Neural progenitor cell (in vitro differentiated cells): ENCODE data around the gene BORCS8. TPM values are rescaled to one million over a fixed set of nuclear protein-coding genes. Genes with fewer than 3 reads are reported as not detected.

ENCODE experiments used
- DNase-seq: peaks from one replicate; pipeline ENCODE4 v3.0.0-alpha.2; 2016; ENCODE audit warnings: low spot score
- H2AFZ ChIP-seq: fragments of 200-600 bp; sonication (generic); replicated peaks from 2 replicates; pipeline ENCODE4 v1.6.1; 2016; ENCODE audit warnings: antibody characterized with exemption
- H3F3A ChIP-seq: fragments of 200-600 bp; sonication (generic); 2 replicates; pipeline ENCODE4 v1.6.1; 2016; ENCODE audit warnings: antibody characterized with exemption, low read depth
- H3K27ac ChIP-seq: fragments of 200-600 bp; sonication (generic); 2 replicates; pipeline ENCODE4 v1.5.1; 2016; ENCODE audit warnings: mild to moderate bottlenecking
- H3K27me3 ChIP-seq: fragments of 200-600 bp; sonication (generic); 2 replicates; pipeline ENCODE4 v1.6.1; 2016; ENCODE audit warnings: mild to moderate bottlenecking, moderate library complexity
- H3K36me3 ChIP-seq: fragments of 200-600 bp; sonication (generic); 2 replicates; pipeline ENCODE4 v1.5.1; 2016
- H3K4me1 ChIP-seq: fragments of 200-600 bp; sonication (generic); 2 replicates; pipeline ENCODE4 v1.6.1; 2016; ENCODE audit warnings: mixed run types
- H3K4me2 ChIP-seq: fragments of 200-600 bp; sonication (generic); 2 replicates; pipeline ENCODE4 v1.6.1; 2016
- H3K4me3 ChIP-seq: fragments of 200-600 bp; sonication (generic); 2 replicates; pipeline ENCODE4 v1.5.1; 2016
- H3K79me2 ChIP-seq: fragments of 200-600 bp; sonication (generic); 2 replicates; pipeline ENCODE4 v1.6.1; 2016; ENCODE audit warnings: low read depth
- H3K9ac ChIP-seq: fragments of 200-600 bp; sonication (generic); 2 replicates; pipeline ENCODE4 v1.6.1; 2016
- H3K9me3 ChIP-seq: fragments of 200-600 bp; sonication (generic); 2 replicates; pipeline ENCODE4 v1.5.1; 2016; ENCODE audit warnings: low read depth
- H4K20me1 ChIP-seq: fragments of 200-600 bp; sonication (generic); 2 replicates; pipeline ENCODE4 v1.6.1; 2016; ENCODE audit warnings: low read depth
- H3K27ac Mint-ChIP-seq: 3 replicates; pipeline ENCODE4 v1.8.0; 2021; ENCODE audit warnings: mixed read lengths
- H3K27me3 Mint-ChIP-seq: 2 replicates; pipeline ENCODE4 v1.8.0; 2022; ENCODE audit warnings: low read depth, mild to moderate bottlenecking, inconsistent platforms, moderate library complexity, mixed read lengths; ENCODE audit not compliant: insufficient read depth
- H3K36me3 Mint-ChIP-seq: 3 replicates; pipeline ENCODE4 v1.8.0; 2021; ENCODE audit warnings: mixed read lengths
- H3K4me1 Mint-ChIP-seq: 3 replicates; pipeline ENCODE4 v1.8.0; 2021; ENCODE audit warnings: mixed read lengths
- H3K4me3 Mint-ChIP-seq: 3 replicates; pipeline ENCODE4 v1.8.0; 2021; ENCODE audit warnings: mild to moderate bottlenecking, moderate library complexity, mixed read lengths
- H3K9me3 Mint-ChIP-seq: 3 replicates; pipeline ENCODE4 v1.8.0; 2020; ENCODE audit warnings: mixed read lengths
- CTCF ChIP-seq: fragments of 200-600 bp; sonication (generic); IDR thresholded peaks from 2 replicates; pipeline ENCODE4 v1.5.1; 2017; ENCODE audit warnings: antibody characterized with exemption, mild to moderate bottlenecking
- EZH2 ChIP-seq: fragments of 200-600 bp; sonication (generic); IDR thresholded peaks from 2 replicates; pipeline ENCODE4 v1.6.1; 2017; ENCODE audit warnings: antibody characterized with exemption, mild to moderate bottlenecking, moderate library complexity
- EZH2phosphoT487 ChIP-seq: fragments of 200-600 bp; sonication (generic); IDR thresholded peaks from 2 replicates; pipeline ENCODE4 v1.6.1; 2017; ENCODE audit warnings: antibody characterized with exemption
- total RNA-seq: library from RNA; depleted of rRNA; stranded (reverse); fragments of >200 nt; gene quantifications from 2 replicates; pipeline ENCODE4 v1.2.3, GENCODE V29; 2015; ENCODE audit warnings: low replicate concordance

BORCS8 gene
- 6.3 and 15.1 TPM in 2 replicates for total RNA-seq

- Mint-ChIP-seq H3K36me3 (peaks cover 2% of the 10 kb centered on the region), H3K27ac (peak within 1 kb of the TSS; percentile 99), H3K4me3 (peak within 1 kb of the TSS; percentile 95), H3K27me3 (peaks cover 5% of the 10 kb centered on the region), H3K9me3 (no peaks in the 10 kb centered on the region), H3K4me1 (peaks cover 9% of the 10 kb centered on the region)
- Histone ChIP-seq H3K27me3 (no peaks in the 10 kb centered on the region), H3K4me1 (peaks cover 8% of the 10 kb centered on the region), H3K36me3 (no peaks in the 10 kb centered on the region), H3K79me2 (peaks cover 35% of the 10 kb centered on the region), H3K9me3 (no peaks in the 10 kb centered on the region), H3K4me2 (peak within 1 kb of the TSS; percentile 90), H3K9ac (peak within 1 kb of the TSS; percentile 84), H4K20me1 (peaks cover 10% of the 10 kb centered on the region), H2AFZ (peak within 1 kb of the TSS; percentile 97), H3K4me3 (peak within 1 kb of the TSS; percentile 83), H3F3A (peaks cover 24% of the 10 kb centered on the region), H3K27ac (peak within 1 kb of the TSS; percentile 95)
- no peak for TF ChIP-seq EZH2
- TF ChIP-seq CTCF: no peak
- TF ChIP-seq EZH2phosphoT487: no peak
- peak; percentile 100 for DNase-seq
These were observed at the start of gene BORCS8, which contains the start of gene RFXANK for GRCh38 chr19:19192078-19192882. BORCS8 (minus strand) TSS chr19:19192152; CDS start chr19:19192117, 35 bp downstream. RFXANK (plus strand) TSS chr19:19192258; CDS start chr19:19193947, 1,689 bp downstream.

DNA sequence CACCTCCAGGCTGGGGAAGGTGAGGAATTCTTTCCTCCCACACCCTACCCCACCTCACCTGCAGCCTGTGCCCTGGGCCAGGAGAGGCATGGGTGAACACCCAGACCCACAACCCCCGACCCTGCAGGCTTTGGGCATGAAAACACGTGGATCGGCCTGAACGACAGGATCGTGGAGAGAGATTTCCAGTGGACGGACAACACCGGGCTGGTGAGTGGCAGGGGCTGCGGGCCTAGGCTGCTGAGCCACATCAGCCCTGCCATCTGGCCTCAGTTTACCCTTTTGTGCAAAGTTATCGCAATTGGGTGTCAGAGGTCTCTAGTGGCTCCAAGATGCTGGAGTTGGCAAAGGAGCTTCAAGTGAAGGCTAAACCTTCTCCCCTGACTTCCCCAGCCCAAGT, 48.5 kb upstream of the BORCS8 start:
- peaks cover 3% of the 10 kb centered on the region for H3K36me3 Mint-ChIP-seq
- Histone ChIP-seq H2AFZ (no peak overlapping the region), H3K27ac (no peak overlapping the region)

GRCh38 chr19:19239675-19240074, 47.7 kb upstream of the BORCS8 start:
- H3K9me3 ChIP-seq: no peaks in the 10 kb centered on the region
- no peak overlapping the region for H3K27ac ChIP-seq
- no peaks in the 10 kb centered on the region for H3K36me3 ChIP-seq
- no peak overlapping the region for H2AFZ ChIP-seq
- peaks cover 9% of the 10 kb centered on the region for H3K9me3 Mint-ChIP-seq
- H4K20me1 ChIP-seq: no peaks in the 10 kb centered on the region
- no peak overlapping the region for H3K27ac Mint-ChIP-seq
- no peak overlapping the region for H3K9ac ChIP-seq
- H3K4me3 Mint-ChIP-seq: no peak overlapping the region
- H3K4me2 ChIP-seq: no peak overlapping the region
- DNase-seq: no peak
- no peaks in the 10 kb centered on the region for H3K27me3 ChIP-seq
- no peaks in the 10 kb centered on the region for H3F3A ChIP-seq
- peaks cover 3% of the 10 kb centered on the region for H3K36me3 Mint-ChIP-seq
- H3K4me3 ChIP-seq: no peak overlapping the region
- no peaks in the 10 kb centered on the region for H3K4me1 Mint-ChIP-seq
- peaks cover 6% of the 10 kb centered on the region for H3K27me3 Mint-ChIP-seq
- H3K4me1 ChIP-seq: no peaks in the 10 kb centered on the region
- TF ChIP-seq CTCF: no peak
- TF ChIP-seq EZH2phosphoT487: no peak
- TF ChIP-seq EZH2: no peak
- H3K79me2 ChIP-seq: no peaks in the 10 kb centered on the region

More for the DNA sequence above, 48.5 kb upstream of the BORCS8 start:
- H3K9me3 ChIP-seq: no peaks in the 10 kb centered on the region
- no peak overlapping the region for H3K4me3 ChIP-seq
- no peaks in the 10 kb centered on the region for H3F3A ChIP-seq
- H4K20me1 ChIP-seq: no peaks in the 10 kb centered on the region
- H3K27me3 ChIP-seq: no peaks in the 10 kb centered on the region
- Mint-ChIP-seq H3K4me3 (no peak overlapping the region), H3K27me3 (peaks cover 6% of the 10 kb centered on the region), H3K4me1 (no peaks in the 10 kb centered on the region), H3K9me3 (peaks cover 9% of the 10 kb centered on the region), H3K27ac (peak overlapping the region; percentile 63)
- H3K36me3 ChIP-seq: no peaks in the 10 kb centered on the region
- no peak for DNase-seq
- H3K79me2 ChIP-seq: no peaks in the 10 kb centered on the region
- TF ChIP-seq EZH2phosphoT487 (no peak), EZH2 (no peak), CTCF (no peak)
- no peak overlapping the region for H3K9ac ChIP-seq
- H3K4me1 ChIP-seq: no peaks in the 10 kb centered on the region
- no peak overlapping the region for H3K4me2 ChIP-seq
